Spleen (tissue), 7 donors: ENCODE measurements around the gene UBL5.

Experiments
- CTCF ChIP-seq, 11 experiments: fragments of 200-600 bp in 7 of 11; fragments of 450-650 bp in 4 of 11; sonication (generic) in 4 of 11; IDR thresholded peaks in 8 of 11; conservative IDR thresholded peaks in 3 of 11; 1 replicate in 7 of 11; 2 replicates in 4 of 11; pipeline versions ENCODE4 v1.4.0 to v1.8.0; 2016 to 2021; ENCODE audit warnings: antibody characterized with exemption in 11 of 11, inconsistent platforms in 4 of 11, mild to moderate bottlenecking in 1 of 11
- POLR2A ChIP-seq, 3 donors: fragments of 450-650 bp; IDR thresholded peaks; one replicate each; pipeline ENCODE4 v1.5.1; 2017; ENCODE audit warnings: antibody characterized with exemption in 3 of 3, mild to moderate bottlenecking in 1 of 3
- donor health status: DM: no; HTN: no; CAD: no; lungs with moderate emphysema.
- donor health status: DM: no; HTN: no; CAD: no.
- donor health status: DM: no; HTN: no; CAD: no.

DNA sequence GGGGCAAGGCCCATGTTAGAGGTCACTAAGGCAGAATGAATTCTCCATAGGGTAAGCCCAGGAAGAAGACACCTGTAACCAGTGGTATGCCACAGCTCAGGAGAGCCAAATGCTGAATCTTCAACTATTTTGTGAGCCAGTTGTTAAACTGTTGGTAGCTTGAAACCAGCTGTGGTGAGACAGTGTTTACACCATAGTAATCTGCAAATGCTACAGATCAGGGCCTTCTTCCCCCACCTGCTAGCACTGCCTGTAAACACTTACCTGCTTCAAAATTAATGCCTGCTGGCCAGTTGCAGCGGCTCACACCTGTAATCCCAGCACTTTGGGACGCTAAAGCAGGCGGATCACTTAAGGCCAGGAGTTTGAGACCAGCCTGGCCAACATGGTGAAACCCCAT, 20.9 kb upstream of the UBL5 start:
- TF ChIP-seq CTCF (IDR thresholded peaks at IDR 0.05 in 8 of 11, conservative IDR thresholded peaks at IDR 0.05 in 3 of 11) (no peak), POLR2A (IDR thresholded peaks at IDR 0.05) (no peak)
